Activated CD8-positive, alpha-beta T cell treated with anti-CD3 and anti-CD28 coated beads for 36 hours (primary cell): Measurements from ENCODE around the gene USPL1. TPM values are rescaled to one million over a fixed set of nuclear protein-coding genes. Genes with fewer than 3 reads are reported as not detected.

Experiments
- ATAC-seq: fragments of 200-7000 bp; cut with Tn5 transposase; one replicate; pipeline ENCODE4 v1.10.0; 2021; ENCODE audit warnings: mild to moderate bottlenecking, moderate library complexity
- CTCF ChIA-PET: fragments of 350-600 bp; sonication (Branson Sonifier 250); formaldehyde crosslinking; loops from one replicate; lab custom pipeline; 2021; ENCODE audit warnings: antibody characterized with exemption; lab: Charles Lee
- POLR2A ChIA-PET: fragments of 350-600 bp; sonication (Branson Sonifier 250); formaldehyde crosslinking; loops from one replicate; lab custom pipeline; 2021; ENCODE audit warnings: antibody characterized with exemption; lab: Charles Lee
- DNase-seq: peaks from one replicate; pipeline ENCODE4 v3.0.0-alpha.2; 2020
- H3K27ac Mint-ChIP-seq: one replicate; pipeline ENCODE4 v1.8.0; 2021; ENCODE audit warnings: mild to moderate bottlenecking, mixed read lengths
- H3K27me3 Mint-ChIP-seq: one replicate; pipeline ENCODE4 v1.8.0; 2021; ENCODE audit warnings: mixed read lengths
- H3K36me3 Mint-ChIP-seq: one replicate; pipeline ENCODE4 v1.8.0; 2021; ENCODE audit warnings: low read depth, mixed read lengths
- H3K4me1 Mint-ChIP-seq: one replicate; pipeline ENCODE4 v1.8.0; 2021; ENCODE audit warnings: low read depth, mixed read lengths
- H3K4me3 Mint-ChIP-seq: one replicate; pipeline ENCODE4 v1.8.0; 2021; ENCODE audit warnings: mild to moderate bottlenecking, moderate library complexity, mixed read lengths
- H3K9me3 Mint-ChIP-seq: one replicate; pipeline ENCODE4 v1.8.0; 2021; ENCODE audit warnings: mixed read lengths
- CTCF ChIP-seq: fragments of 200-600 bp; IDR thresholded peaks from one replicate; pipeline ENCODE4 v1.8.0; 2022; ENCODE audit warnings: antibody characterized with exemption, mild to moderate bottlenecking
- intact Hi-C: fragments of 100-400 bp; cut with micrococcal nuclease; formaldehyde crosslinking; loops from one replicate; pipeline ENCODE4 v1.10.0; 2022
- total RNA-seq, 2 experiments: library from RNA; stranded (reverse); gene quantifications; one replicate each; pipeline ENCODE4 v1.2.3, GENCODE V29; 2021

The USPL1 gene
- total RNA-seq, 2 experiments from 2014 or later, result 12.4 to 13.0 TPM

DNA sequence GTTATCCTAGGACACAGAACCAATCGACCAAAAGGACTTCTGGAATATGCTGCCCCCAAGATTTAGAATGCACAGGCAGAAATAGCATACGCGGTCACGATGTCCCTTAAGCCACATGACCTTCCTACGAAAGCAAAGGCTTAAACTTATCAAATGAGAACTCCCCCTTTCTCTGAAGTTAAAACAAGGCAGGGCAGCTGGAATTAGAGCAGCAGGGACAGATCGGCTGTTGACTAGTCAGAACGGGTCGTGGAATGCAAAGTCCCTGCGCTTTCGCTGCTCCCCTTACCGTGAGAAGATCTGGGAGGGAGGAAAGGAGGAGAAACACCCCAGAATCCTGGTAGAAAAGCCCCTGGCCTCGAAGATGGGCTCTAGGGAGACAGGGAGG lies 799 bp upstream of the USPL1 start:
- no peak overlapping the region for H3K27ac Mint-ChIP-seq
- CTCF ChIA-PET, result interaction anchor here (1.0 to 1.9 kb wide), 6 partner anchors 9 to 505 kb away, joined by 3 to 6 read pairs (median 4); no protein-coding TSS in a partner anchor

DNA sequence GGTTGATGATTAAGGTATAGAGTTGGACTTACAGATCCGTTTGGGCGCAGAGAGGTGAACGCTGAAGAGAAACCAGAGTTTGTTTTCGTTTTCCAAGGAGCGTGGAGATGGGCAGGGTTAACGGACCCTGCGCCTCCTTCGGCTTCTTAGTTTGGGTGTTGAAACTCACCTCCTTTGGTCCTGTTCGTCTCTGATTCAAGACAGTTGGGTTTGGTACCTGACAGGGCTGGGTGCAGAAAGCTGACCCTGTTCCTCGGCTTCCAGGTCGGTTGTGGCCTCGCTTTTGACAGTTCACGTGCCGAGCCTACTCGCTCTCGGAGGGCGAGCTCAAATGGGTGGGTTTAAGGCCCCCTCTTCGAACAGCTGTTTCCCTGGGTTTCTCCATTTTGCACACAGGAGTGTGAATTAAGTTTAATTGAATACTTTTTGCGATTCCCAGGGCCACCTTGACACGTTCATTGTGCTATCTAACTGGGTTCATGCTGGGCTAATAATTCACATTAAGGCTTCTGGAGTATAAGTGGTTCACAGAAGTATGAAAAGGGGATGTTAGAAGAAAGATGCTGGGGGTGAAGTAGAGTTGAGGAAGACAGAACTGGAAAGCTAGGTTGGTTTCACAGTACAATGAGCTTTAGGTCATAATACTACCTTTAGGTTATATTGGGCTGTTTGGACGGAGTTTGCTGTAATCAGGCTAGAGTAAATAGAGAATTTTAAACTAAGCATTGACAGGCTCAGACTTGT lies 638 bp downstream of the USPL1 start:
- intact Hi-C loops, result loop anchor here (5.0 to 10.0 kb wide), 2 partner anchors 126 to 151 kb away; partner anchors contain the start of gene HMGB1
- POLR2A ChIA-PET, result interaction anchor here (0.6 to 4.3 kb wide), 23 partner anchors 9 to 486 kb away, joined by 3 to 49 read pairs (median 4); partner anchors contain the start of gene HMGB1
- H3K9me3 Mint-ChIP-seq, result no peaks in the 10 kb centered on the region
- TF ChIP-seq CTCF, result no peak
- H3K36me3 Mint-ChIP-seq, result peaks cover 24% of the 10 kb centered on the region
- no peaks in the 10 kb centered on the region for H3K27me3 Mint-ChIP-seq
- ATAC-seq, result peak; percentile 2
- CTCF ChIA-PET, result interaction anchor here (0.7 to 1.9 kb wide), 7 partner anchors 9 to 506 kb away, joined by 3 to 8 read pairs (median 4); no protein-coding TSS in a partner anchor
- H3K4me3 Mint-ChIP-seq, result no peak overlapping the region
- H3K27ac Mint-ChIP-seq, result no peak overlapping the region
- peak; percentile 35 for DNase-seq
- peaks cover 30% of the 10 kb centered on the region for H3K4me1 Mint-ChIP-seq

More for the DNA sequence above, 799 bp upstream of the USPL1 start:
- peaks cover 19% of the 10 kb centered on the region for H3K4me1 Mint-ChIP-seq
- DNase-seq (peak; percentile 64), ATAC-seq (peak; percentile 38)
- H3K36me3 Mint-ChIP-seq, result peaks cover 14% of the 10 kb centered on the region
- H3K9me3 Mint-ChIP-seq, result no peaks in the 10 kb centered on the region
- no peak overlapping the region for H3K4me3 Mint-ChIP-seq
- intact Hi-C loops, result loop anchor here (2.0 to 10.0 kb wide), 3 partner anchors 128 to 186 kb away; partner anchors contain the start of gene HMGB1
- no peaks in the 10 kb centered on the region for H3K27me3 Mint-ChIP-seq
- TF ChIP-seq CTCF, result no peak
- POLR2A ChIA-PET, result interaction anchor here (0.6 to 4.3 kb wide), 25 partner anchors 9 to 554 kb away, joined by 3 to 49 read pairs (median 4); partner anchors contain the start of genes HMGB1 and KATNAL1

GRCh38 chr13:30618930-30619279 lies 1.2 kb downstream of the USPL1 start:
- Mint-ChIP-seq H3K27me3 (no peaks in the 10 kb centered on the region), H3K9me3 (no peaks in the 10 kb centered on the region), H3K4me3 (no peak overlapping the region), H3K4me1 (peaks cover 30% of the 10 kb centered on the region), H3K27ac (no peak overlapping the region), H3K36me3 (peaks cover 23% of the 10 kb centered on the region)
- DNase-seq (no peak), ATAC-seq (no peak)
- intact Hi-C loops, result loop anchor here (5.0 to 10.0 kb wide), 2 partner anchors 126 to 152 kb away; partner anchors contain the start of gene HMGB1
- no peak for TF ChIP-seq CTCF
- POLR2A ChIA-PET, result interaction anchor here (1.0 to 4.3 kb wide), 6 partner anchors 11 to 307 kb away, joined by 3 to 49 read pairs (median 4); partner anchors contain the start of gene HMGB1
- CTCF ChIA-PET, result interaction anchor here (1.3 to 1.4 kb wide), 3 partner anchors 9 to 486 kb away, joined by 3 to 8 read pairs (median 4); no protein-coding TSS in a partner anchor

DNA sequence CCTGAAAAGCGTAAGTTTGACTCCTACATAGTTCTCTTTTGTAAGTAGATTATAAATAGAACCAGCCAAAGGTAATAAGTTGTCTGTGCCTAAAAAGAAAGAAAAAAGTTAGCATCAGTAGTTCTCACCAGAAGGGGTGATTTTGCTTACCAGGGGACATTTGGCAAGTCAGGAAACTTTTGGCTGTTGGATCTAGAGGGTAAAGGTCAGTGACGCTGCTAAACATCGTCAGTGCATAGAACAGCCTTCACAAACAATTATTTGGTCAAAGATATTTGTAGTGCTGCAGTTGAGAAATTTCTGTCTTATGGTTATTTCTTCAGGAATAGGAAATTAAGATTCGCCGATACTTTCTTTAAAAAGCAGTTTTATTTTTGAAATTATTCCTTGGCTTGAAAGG lies 2.0 kb downstream of the USPL1 start:
- no peak for TF ChIP-seq CTCF
- ATAC-seq (no peak), DNase-seq (no peak)
- no peaks in the 10 kb centered on the region for H3K9me3 Mint-ChIP-seq
- intact Hi-C loops, result loop anchor here (5.0 to 10.0 kb wide), 2 partner anchors 125 to 152 kb away; partner anchors contain the start of gene HMGB1
- CTCF ChIA-PET, result no interaction called here
- peaks cover 27% of the 10 kb centered on the region for H3K36me3 Mint-ChIP-seq
- H3K27me3 Mint-ChIP-seq, result no peaks in the 10 kb centered on the region
- POLR2A ChIA-PET, result no interaction called here
- H3K4me1 Mint-ChIP-seq, result peaks cover 31% of the 10 kb centered on the region
- peak overlapping the region; percentile 72 for H3K27ac Mint-ChIP-seq
- H3K4me3 Mint-ChIP-seq, result no peak overlapping the region

GRCh38 chr13:30620941-30621340 lies 3.2 kb downstream of the USPL1 start:
- ChIA-PET POLR2A (no interaction called here), CTCF (no interaction called here)
- Mint-ChIP-seq H3K36me3 (peaks cover 32% of the 10 kb centered on the region), H3K4me1 (peaks cover 31% of the 10 kb centered on the region), H3K4me3 (no peak overlapping the region), H3K27me3 (no peaks in the 10 kb centered on the region), H3K9me3 (no peaks in the 10 kb centered on the region), H3K27ac (no peak overlapping the region)
- DNase-seq (no peak), ATAC-seq (no peak)
- intact Hi-C loops, result no loop called here
- no peak for TF ChIP-seq CTCF
